ENCODE results near the gene SERAC1.

Gene SERAC1

DNA sequence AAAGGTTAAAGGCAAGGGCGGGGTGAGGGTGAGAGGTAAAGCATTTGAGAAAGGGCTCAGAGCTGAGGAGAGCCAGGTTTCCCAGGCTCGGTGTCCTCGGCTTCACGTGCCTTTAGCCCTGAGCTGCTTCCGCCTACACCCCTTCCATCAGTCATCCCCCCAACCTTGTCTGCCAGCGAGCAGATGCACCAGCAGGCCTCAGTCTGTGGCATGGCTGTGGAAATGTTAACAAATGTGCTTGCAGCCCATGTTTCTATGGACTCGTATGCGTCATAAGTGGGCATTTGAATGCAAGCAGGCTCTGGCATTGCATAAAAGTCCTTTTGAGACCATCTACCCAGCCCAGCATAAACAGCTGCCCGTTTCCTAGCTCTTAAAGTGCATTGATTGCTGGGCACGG, 97.5 kb downstream of the SERAC1 start:
- H3K4me1 Mint-ChIP-seq = peaks cover 28% of the 10 kb centered on the region
- H3K4me3 Mint-ChIP-seq = no peak overlapping the region
- no peak for DNase-seq
- CTCF ChIA-PET = interaction anchor here (0.9 to 5.9 kb wide), 9 partner anchors 8 to 314 kb away, joined by 3 to 37 read pairs (median 7); no protein-coding TSS in a partner anchor
- H3K9me3 Mint-ChIP-seq = no peaks in the 10 kb centered on the region
- H3K36me3 Mint-ChIP-seq = peaks cover 51% of the 10 kb centered on the region
- H3K27me3 Mint-ChIP-seq = no peaks in the 10 kb centered on the region
- H3K27ac Mint-ChIP-seq = no peak overlapping the region

DNA sequence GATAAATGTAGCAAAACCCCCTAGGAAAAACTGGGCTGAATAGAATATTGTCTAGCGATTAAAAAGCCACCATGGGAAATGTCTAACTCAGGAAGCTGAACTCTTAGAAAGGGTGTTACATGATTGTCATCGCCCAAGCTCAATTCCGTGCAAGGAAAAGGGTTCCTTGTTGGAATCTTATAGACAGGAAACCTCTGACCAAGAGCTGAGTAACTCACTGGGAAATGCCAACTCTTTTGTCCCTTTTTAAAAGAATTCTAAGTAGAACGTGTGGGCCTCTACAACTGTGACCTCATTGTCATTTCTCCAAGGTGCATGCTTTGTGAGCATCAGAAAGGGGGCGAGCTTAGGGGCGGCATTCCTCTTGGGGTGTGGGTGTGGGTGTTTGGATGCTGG, 98.3 kb downstream of the SERAC1 start:
- peaks cover 49% of the 10 kb centered on the region for H3K36me3 Mint-ChIP-seq
- no peak overlapping the region for H3K27ac Mint-ChIP-seq

DNA sequence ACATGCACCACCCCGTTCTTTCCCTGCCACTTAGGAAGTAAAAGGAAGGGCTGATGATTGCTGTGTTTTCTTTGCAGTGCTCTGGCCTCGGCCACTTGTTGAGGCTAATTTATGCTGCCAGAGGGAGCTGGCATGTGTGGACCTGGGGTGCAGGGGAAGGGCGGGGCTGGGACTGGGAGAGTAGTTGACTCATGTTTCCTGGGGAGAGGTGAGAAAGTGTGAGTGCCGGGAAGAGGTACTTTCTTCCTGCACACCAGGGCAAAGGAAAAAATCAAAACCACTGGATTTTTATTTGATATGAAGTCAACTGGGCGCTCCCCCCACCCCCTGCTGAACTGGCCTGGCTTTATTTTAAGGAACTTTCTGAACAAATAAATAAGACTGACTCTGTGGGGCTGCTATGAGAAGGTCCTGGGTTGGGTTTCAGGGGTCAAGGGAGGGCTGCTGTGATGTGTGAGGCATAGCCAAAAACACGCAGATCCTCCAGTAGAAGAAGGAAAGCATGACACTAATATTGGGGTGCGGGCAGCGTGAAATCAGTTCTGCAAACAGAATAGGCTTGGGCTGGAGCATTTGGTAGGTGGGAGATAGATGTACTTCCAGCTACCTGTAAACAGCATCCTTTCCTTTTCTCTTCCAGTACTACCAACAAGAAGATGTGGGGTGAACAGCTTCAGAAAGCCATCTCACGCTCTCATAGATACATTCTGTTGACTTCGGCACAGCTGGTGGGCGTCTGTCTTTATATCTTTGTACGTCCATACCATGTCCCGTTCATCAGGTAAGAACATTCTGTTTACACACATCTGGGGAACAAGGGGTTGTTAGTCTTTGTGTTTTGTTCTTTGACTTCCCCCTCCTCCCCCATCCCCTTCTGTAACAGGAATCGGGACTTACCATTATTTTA, 98.9 kb downstream of the SERAC1 start:
- Mint-ChIP-seq H3K4me1 (peaks cover 28% of the 10 kb centered on the region), H3K27ac (no peak overlapping the region), H3K4me3 (no peak overlapping the region), H3K9me3 (no peaks in the 10 kb centered on the region), H3K27me3 (no peaks in the 10 kb centered on the region), H3K36me3 (peaks cover 44% of the 10 kb centered on the region)
- CTCF ChIA-PET = interaction anchor here (0.9 to 5.9 kb wide), 7 partner anchors 8 to 312 kb away, joined by 3 to 37 read pairs (median 4); partner anchors contain the start of gene SYNJ2
- DNase-seq = no peak

More for the DNA sequence above, 98.3 kb downstream of the SERAC1 start:
- Mint-ChIP-seq H3K4me1 (peaks cover 28% of the 10 kb centered on the region), H3K9me3 (no peaks in the 10 kb centered on the region), H3K27me3 (no peaks in the 10 kb centered on the region), H3K4me3 (no peak overlapping the region)
- DNase-seq = no peak
- CTCF ChIA-PET = interaction anchor here (0.9 to 5.9 kb wide), 7 partner anchors 9 to 313 kb away, joined by 3 to 37 read pairs (median 3); partner anchors contain the start of gene SYNJ2

DNA sequence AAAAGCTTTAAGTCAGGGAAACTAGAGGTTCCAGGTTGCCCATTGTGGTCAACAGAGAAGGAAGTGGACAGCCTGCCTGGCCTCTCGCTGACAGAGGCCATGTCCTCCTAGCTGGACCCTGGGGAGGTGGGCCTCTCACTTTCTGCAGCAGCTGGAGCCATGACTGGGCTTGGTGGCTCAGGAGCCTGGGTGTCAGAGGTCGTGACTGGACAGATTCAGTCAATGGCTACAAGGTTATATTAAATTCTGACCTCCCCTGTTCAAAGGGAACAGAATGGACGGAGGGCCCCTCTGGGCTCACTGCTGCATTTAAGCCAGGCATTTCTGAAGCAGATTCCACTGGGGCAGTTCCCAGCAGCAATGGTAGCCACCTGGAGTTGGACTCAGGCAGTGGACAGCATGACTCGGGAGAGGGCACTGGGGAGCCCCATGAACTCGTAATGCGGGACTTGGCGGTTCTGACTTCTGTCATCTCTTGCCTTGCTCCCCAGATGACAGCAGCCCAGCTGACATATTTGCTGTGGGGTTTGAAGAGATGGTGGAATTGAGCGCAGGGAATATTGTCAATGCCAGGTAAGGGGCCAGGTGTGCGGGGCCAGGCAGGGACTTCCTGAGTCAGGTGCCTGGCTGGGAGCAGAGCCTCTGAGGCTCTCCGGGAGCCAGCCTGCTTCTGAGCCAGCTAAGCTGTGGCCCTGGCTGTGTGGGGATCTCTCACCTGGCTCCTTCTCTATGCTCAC, 99.7 kb downstream of the SERAC1 start:
- H3K4me3 Mint-ChIP-seq = no peak overlapping the region
- DNase-seq = no peak
- no peaks in the 10 kb centered on the region for H3K27me3 Mint-ChIP-seq
- CTCF ChIA-PET = interaction anchor here (1.1 to 1.7 kb wide), 3 partner anchors 22 to 309 kb away, joined by 3 to 5 read pairs (median 3); no protein-coding TSS in a partner anchor
- peaks cover 26% of the 10 kb centered on the region for H3K4me1 Mint-ChIP-seq
- no peak overlapping the region for H3K27ac Mint-ChIP-seq
- H3K36me3 Mint-ChIP-seq = peaks cover 48% of the 10 kb centered on the region
- H3K9me3 Mint-ChIP-seq = no peaks in the 10 kb centered on the region

DNA sequence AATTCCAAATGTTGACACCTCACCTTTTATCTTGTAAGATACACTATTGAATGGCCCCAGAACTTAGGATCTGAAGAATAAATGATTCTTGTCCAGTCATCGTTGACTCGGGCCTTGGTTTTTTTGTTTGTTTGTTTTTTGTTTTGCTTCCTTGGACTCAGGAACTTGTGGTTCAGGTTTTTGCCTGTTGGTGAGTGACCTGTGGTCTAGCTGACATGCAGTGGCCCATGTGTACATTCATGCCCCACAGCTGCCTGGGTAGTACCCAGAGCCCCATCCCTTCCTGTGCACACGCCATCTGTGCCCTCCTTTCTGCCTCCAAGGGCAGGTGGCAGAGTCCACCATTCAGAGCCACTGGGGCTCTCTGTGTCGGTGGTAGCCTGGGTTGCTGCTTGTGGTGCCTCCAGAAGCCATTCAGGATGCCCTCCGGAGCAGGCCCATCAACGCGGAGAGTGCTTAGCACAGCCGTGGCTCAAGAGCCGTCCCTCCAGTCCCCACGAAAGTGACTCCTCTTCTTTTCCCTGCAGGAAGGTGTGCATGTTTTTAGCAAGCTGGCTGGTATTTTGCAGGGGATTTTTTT, 100.5 kb downstream of the SERAC1 start:
- Mint-ChIP-seq H3K36me3 (peaks cover 52% of the 10 kb centered on the region), H3K9me3 (no peaks in the 10 kb centered on the region), H3K4me1 (peaks cover 26% of the 10 kb centered on the region), H3K27me3 (no peaks in the 10 kb centered on the region), H3K4me3 (no peak overlapping the region), H3K27ac (no peak overlapping the region)
- CTCF ChIA-PET = interaction anchor here (1.1 to 1.7 kb wide), 3 partner anchors 21 to 309 kb away, joined by 3 to 5 read pairs (median 3); no protein-coding TSS in a partner anchor
- no peak for DNase-seq

DNA sequence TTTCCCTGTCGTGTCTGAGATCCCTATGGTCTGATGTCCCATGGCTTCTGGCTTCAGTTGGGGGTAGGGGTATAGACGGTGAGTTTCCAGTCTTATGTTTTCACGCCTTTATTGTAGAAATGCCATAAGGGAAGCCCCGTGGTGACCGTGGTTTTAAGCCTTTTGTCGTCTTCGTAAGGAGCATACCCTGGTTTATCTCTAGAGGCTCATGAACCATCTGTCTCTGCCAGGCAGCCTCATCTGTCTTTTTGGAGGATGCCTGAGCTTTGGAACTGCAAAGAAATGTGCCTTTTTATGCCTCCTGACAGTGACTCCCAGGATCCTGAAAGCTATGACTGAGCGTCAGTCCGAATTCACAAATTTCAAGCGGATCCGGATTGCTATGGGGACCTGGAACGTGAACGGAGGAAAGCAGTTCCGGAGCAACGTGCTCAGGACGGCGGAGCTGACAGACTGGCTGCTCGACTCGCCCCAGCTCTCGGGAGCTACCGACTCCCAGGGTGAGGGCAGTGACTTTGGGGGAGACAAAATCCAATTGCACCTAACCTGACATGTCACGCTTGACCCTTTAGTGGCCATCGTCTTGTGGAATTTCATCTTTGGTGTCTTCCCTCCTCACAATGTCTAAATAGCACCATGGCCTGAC, 101.8 kb downstream of the SERAC1 start:
- Mint-ChIP-seq H3K4me3 (no peak overlapping the region), H3K27ac (no peak overlapping the region), H3K9me3 (no peaks in the 10 kb centered on the region), H3K4me1 (peaks cover 19% of the 10 kb centered on the region), H3K36me3 (peaks cover 51% of the 10 kb centered on the region), H3K27me3 (no peaks in the 10 kb centered on the region)
- DNase-seq = no peak
- CTCF ChIA-PET = no interaction called here

DNA sequence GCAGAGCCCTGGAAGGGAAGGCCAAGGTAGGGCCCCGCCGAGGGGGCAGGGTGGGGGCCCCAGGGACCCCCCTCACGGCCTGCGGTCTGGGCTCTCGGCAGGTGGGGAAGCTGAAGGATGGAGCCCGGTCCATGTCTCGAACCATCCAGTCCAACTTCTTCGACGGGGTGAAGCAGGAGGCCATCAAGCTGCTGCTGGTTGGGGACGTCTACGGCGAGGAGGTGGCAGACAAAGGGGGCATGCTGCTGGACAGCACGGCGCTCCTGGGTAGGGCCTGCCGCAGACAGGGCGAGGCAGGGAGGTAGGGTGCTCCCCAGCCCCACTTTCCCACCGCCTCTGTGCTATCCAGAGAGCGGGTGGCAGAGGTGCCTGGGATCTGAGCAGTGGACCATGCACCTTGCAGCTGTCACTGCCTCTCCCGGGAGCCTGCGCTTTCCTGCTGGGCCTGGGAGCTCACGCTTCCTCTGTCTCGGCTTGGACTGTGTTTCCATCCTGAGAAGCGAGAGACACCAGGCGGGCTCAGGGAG, 103.3 kb downstream of the SERAC1 start:
- H3K4me1 Mint-ChIP-seq = peaks cover 24% of the 10 kb centered on the region
- H3K27ac Mint-ChIP-seq = no peak overlapping the region
- CTCF ChIA-PET = no interaction called here
- H3K4me3 Mint-ChIP-seq = no peak overlapping the region
- no peaks in the 10 kb centered on the region for H3K27me3 Mint-ChIP-seq
- no peak for DNase-seq
- no peaks in the 10 kb centered on the region for H3K9me3 Mint-ChIP-seq
- H3K36me3 Mint-ChIP-seq = peaks cover 44% of the 10 kb centered on the region

DNA sequence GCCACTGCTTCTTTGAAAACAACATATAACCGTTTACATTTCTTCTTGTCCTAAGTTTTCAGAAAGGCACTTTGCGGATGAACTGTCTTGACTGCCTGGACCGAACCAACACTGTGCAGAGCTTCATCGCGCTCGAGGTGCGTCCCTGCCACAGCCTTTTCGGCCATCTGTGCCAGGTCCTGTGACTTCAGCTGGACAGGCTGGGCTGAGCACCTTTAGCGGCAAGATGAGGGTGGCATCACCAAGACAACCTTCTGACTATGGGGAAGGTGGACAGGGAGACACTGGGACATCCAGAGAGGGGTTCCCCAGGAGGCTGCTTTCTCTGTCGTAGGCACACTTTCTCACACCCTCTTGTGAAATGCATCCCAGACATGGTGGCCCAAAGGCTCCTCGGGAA, 104.3 kb downstream of the SERAC1 start:
- peaks cover 38% of the 10 kb centered on the region for H3K36me3 Mint-ChIP-seq
- DNase-seq = no peak
- no peak overlapping the region for H3K27ac Mint-ChIP-seq
- CTCF ChIA-PET = interaction anchor here (2.8 kb wide), 1 partner anchor 8 kb away, joined by 16 read pairs; no protein-coding TSS in a partner anchor
- H3K4me1 Mint-ChIP-seq = peaks cover 17% of the 10 kb centered on the region
- no peaks in the 10 kb centered on the region for H3K9me3 Mint-ChIP-seq
- no peaks in the 10 kb centered on the region for H3K27me3 Mint-ChIP-seq
- H3K4me3 Mint-ChIP-seq = no peak overlapping the region

DNA sequence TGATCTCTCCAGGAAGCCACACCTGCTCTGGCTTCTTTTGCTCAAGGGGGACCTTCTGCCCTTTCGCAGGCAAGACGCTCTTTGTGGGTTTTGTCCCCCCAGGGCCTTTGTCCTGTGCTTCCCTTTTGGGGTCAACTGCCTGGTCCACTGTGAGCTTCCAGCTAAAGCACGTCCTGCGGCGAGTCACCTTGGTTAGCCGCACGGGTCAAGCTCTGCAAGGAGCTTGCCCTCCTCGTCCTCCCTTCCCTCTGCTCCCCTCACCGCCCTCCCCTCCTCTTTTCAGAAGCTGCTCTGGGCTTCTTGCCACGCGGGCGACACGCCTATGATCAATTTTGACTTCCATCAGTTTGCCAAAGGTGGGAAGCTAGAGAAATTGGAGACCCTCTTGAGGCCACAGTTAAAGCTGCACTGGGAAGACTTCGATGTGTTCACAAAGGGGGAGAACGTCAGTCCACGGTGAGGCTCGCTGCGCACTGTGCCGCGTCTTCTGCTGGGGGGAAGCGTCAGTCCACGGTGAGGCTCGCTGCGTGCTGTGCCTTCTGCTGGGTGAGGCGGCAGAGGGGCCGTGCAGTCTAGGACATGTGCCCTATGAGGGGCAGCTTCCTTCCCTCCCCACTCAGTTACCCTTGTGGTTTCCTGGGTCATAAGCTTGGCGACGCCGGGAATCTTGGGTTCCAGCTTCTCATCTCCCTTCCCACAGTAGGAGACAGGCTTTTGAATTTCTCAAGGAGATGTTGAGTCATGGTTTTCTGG, 106.2 kb downstream of the SERAC1 start:
- CTCF ChIA-PET = interaction anchor here (0.7 to 2.8 kb wide), 2 partner anchors 10 to 54 kb away, joined by 3 to 16 read pairs; no protein-coding TSS in a partner anchor
- H3K36me3 Mint-ChIP-seq = peaks cover 32% of the 10 kb centered on the region
- H3K4me1 Mint-ChIP-seq = peaks cover 25% of the 10 kb centered on the region
- H3K27me3 Mint-ChIP-seq = no peaks in the 10 kb centered on the region
- H3K4me3 Mint-ChIP-seq = no peak overlapping the region
- no peaks in the 10 kb centered on the region for H3K9me3 Mint-ChIP-seq
- peak overlapping the region; percentile 60 for H3K27ac Mint-ChIP-seq
- no peak for DNase-seq

DNA sequence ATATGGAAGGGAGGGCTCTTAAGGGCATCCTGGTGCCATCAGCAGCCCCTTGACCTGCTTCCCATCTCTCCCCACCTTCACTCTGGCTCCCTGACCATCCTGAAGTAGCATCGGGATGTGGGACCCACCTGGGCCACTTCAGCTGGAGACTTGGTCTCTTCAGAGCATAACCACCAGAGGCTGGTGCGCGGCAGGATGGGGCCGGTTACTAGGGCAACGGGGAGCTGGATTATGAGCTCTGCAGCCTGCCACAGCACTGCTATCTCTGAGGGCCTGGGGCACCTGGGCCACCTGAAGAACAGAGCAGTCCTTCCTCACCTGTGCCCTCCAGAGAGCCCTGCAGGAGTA, 106.7 kb downstream of the SERAC1 start:
- H3K4me1 Mint-ChIP-seq = peaks cover 31% of the 10 kb centered on the region
- DNase-seq = no peak
- no peak overlapping the region for H3K4me3 Mint-ChIP-seq
- CTCF ChIA-PET = interaction anchor here (0.7 to 2.8 kb wide), 3 partner anchors 8 to 53 kb away, joined by 3 to 16 read pairs (median 3); no protein-coding TSS in a partner anchor
- H3K36me3 Mint-ChIP-seq = peaks cover 31% of the 10 kb centered on the region
- H3K27me3 Mint-ChIP-seq = no peaks in the 10 kb centered on the region
- no peaks in the 10 kb centered on the region for H3K9me3 Mint-ChIP-seq
- no peak overlapping the region for H3K27ac Mint-ChIP-seq

DNA sequence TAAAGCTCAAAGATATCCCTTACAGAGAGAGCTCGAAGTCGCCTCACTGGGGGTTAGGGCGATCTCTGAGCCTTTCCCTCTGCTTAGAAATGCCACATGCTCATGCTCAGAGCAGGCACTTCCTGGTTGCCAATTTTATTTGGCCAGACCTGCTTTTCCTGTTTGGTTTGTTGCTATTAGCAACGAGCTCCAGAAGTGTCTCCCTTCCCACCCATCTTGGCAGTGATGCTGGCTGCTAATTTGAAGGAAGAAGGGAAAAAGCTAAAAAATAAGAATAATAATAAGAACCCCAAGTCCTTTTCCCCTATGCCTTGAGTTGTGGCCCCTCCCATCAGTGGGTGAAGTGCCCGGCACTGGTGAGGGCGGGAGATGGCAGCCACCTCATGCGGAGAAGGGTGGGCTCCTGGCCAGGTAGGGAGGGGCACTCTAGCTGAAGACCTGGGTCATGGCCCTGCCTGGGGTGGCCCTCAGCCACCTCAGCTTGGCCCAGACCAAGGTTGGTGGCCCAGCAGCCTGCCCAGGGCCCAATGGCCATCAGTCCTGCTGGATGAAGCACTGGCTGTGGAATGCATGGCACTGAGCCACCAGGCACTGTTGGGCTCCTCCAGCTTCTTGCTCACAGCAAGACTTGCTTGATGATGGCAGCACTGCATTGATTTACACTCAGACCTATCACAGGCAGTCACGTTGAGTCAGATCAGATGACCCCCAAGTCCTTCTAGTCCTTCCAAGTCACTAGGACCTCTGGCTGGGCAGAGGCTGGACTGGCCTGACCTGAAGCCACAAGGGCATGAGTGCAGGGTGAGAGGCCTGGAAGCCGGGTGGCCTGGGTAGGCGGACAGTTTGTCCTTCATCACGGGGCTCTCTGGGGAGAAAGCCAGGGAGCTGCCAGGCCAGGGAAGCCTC, 107.4 kb downstream of the SERAC1 start:
- DNase-seq = no peak
- no peak overlapping the region for H3K4me3 Mint-ChIP-seq
- CTCF ChIA-PET = interaction anchor here (0.7 to 3.7 kb wide), 4 partner anchors 9 to 52 kb away, joined by 3 to 16 read pairs (median 8); no protein-coding TSS in a partner anchor

More for the DNA sequence above, 107.4 kb downstream of the SERAC1 start:
- peaks cover 29% of the 10 kb centered on the region for H3K36me3 Mint-ChIP-seq
- no peaks in the 10 kb centered on the region for H3K27me3 Mint-ChIP-seq
- peaks cover 33% of the 10 kb centered on the region for H3K4me1 Mint-ChIP-seq
- H3K27ac Mint-ChIP-seq = no peak overlapping the region
- H3K9me3 Mint-ChIP-seq = no peaks in the 10 kb centered on the region

Data from activated naive CD4-positive, alpha-beta T cell treated with anti-CD3 and anti-CD28 coated beads, Interleukin-2, amount 10 ng/mL, durations not matched to agents 7 days and 5 days (primary cell).